ENCODE measurements around the gene CEP135. TPM values are rescaled to one million over a fixed set of nuclear protein-coding genes. Genes with fewer than 3 reads are reported as not detected.
"Not testable (repeated sequence)": the region's sequence is repeated elsewhere in the genome, so short reads cannot be mapped to it uniquely, and the experiment has no call there.

CEP135 gene
- total and polyA plus RNA-seq, 4 donors: 2.2 to 23.0 (median 5.1) TPM

DNA sequence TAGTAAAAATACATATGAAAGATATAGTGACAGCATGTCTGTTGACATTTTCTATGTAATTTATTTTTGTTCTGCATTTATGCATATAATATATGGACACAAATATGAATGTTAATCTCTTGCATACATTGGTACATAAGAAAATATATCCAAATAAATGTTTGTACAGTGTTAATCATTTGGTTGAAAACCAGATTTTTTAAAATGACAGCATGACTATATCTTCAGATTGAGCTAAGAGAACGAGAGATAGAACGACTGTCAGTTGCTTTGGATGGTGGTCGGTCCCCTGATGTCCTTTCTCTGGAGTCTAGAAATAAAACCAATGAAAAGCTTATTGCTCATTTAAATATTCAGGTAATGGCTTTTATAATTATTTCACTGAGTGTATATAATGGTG, 15.3 kb downstream of the CEP135 start:
- Histone ChIP-seq H3K9me3 (ENCODE audit: control insufficient read depth in 4 of 4, insufficient read depth in 3 of 4, low read length in 3 of 4) (no peaks in the 10 kb centered on the region), H3K27ac (ENCODE audit: low read depth in 1 of 2, low read length in 1 of 2) (no peak overlapping the region), H3K27me3 (ENCODE audit: control insufficient read depth in 3 of 3, insufficient read depth in 3 of 3, low read length in 2 of 3) (no peaks in the 10 kb centered on the region), H3K4me3 (no peak overlapping the region), H3K36me3 (ENCODE audit: control insufficient read depth in 4 of 4, insufficient read depth in 4 of 4, low read length in 4 of 4) (peaks cover 0 to 5% (median 1%) of the 10 kb centered on the region in 4 donors), H3K4me1 (ENCODE audit: control insufficient read depth in 5 of 5, insufficient read depth in 5 of 5, low read length in 5 of 5) (no peaks in the 10 kb centered on the region), H3K9ac (ENCODE audit: insufficient read depth in 1 of 2, low read length in 2 of 2) (no peak overlapping the region)
- TF ChIP-seq, protein P1, sequence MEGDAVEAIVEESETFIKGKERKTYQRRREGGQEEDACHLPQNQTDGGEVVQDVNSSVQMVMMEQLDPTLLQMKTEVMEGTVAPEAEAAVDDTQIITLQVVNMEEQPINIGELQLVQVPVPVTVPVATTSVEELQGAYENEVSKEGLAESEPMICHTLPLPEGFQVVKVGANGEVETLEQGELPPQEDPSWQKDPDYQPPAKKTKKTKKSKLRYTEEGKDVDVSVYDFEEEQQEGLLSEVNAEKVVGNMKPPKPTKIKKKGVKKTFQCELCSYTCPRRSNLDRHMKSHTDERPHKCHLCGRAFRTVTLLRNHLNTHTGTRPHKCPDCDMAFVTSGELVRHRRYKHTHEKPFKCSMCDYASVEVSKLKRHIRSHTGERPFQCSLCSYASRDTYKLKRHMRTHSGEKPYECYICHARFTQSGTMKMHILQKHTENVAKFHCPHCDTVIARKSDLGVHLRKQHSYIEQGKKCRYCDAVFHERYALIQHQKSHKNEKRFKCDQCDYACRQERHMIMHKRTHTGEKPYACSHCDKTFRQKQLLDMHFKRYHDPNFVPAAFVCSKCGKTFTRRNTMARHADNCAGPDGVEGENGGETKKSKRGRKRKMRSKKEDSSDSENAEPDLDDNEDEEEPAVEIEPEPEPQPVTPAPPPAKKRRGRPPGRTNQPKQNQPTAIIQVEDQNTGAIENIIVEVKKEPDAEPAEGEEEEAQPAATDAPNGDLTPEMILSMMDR (IDR thresholded peaks at IDR 0.05; ENCODE audit: control extremely low read depth, extremely low read depth): no peak
- no peak for ATAC-seq (ENCODE audit: insufficient read depth, low FRiP score)
- no peak for DNase-seq
- WGBS, 2 donors: 96 to 97% methylated on average over 3 of the region's 3 CpGs

DNA sequence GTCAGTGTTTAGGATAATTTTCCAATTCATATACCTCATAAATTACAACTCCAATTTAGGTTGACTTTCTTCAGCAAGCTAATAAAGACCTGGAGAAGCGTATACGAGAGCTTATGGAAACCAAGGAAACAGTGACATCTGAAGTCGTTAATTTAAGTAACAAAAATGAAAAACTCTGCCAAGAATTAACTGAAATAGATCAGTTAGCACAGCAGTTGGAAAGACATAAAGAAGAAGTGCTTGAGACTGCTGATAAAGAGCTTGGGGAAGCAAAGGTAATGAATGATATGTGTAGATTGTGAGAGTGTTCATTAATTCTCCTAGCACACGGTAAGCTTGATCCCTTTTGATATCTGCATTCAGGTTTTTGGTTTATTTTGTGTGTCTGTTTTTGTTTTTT, 16.8 kb downstream of the CEP135 start:
- no peak for ATAC-seq (ENCODE audit: insufficient read depth, low FRiP score)
- WGBS, 2 donors: 61 to 79% methylated on average over 4 of the region's 4 CpGs
- TF ChIP-seq, protein P1 (IDR thresholded peaks at IDR 0.05; ENCODE audit: control extremely low read depth, extremely low read depth): no peak

DNA sequence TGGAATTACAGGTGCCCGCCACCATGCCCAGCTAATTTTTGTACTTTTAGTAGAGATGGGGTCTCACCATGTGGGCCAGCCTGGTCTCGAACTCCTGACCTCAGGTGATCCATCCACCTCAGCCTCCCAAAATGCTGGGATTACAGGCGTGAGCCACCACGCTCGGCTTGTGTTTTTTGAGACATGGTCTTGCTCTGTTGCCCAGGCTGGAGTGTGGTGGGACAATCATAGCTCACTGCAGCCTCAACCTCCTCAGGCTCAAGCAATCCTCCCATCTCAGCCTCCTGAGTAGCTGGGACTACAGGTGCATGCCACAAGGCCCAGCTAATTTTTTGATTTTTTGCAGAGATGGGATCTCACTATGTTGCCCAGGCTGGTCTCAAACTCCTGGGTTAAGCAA, 17.6 kb downstream of the CEP135 start:
- H3K9me3 ChIP-seq (ENCODE audit: control insufficient read depth in 4 of 4, insufficient read depth in 3 of 4, low read length in 3 of 4); ATAC-seq (ENCODE audit: insufficient read depth, low FRiP score); H3K36me3 ChIP-seq (ENCODE audit: control insufficient read depth in 4 of 4, insufficient read depth in 4 of 4, low read length in 4 of 4); H3K4me3 ChIP-seq; H3K27me3 ChIP-seq (ENCODE audit: control insufficient read depth in 3 of 3, insufficient read depth in 3 of 3, low read length in 2 of 3); H3K9ac ChIP-seq (ENCODE audit: insufficient read depth in 1 of 2, low read length in 2 of 2); H3K4me1 ChIP-seq (ENCODE audit: control insufficient read depth in 5 of 5, insufficient read depth in 5 of 5, low read length in 5 of 5); DNase-seq; H3K27ac ChIP-seq (ENCODE audit: low read depth in 1 of 2, low read length in 1 of 2): not testable (repeated sequence)
- WGBS, 2 donors: 97 to 98% methylated on average over 5 of the region's 5 CpGs

More for the DNA sequence above, 16.8 kb downstream of the CEP135 start:
- Histone ChIP-seq H3K9me3 (ENCODE audit: control insufficient read depth in 4 of 4, insufficient read depth in 3 of 4, low read length in 3 of 4) (no peaks in the 10 kb centered on the region), H3K4me3 (no peak overlapping the region), H3K9ac (ENCODE audit: insufficient read depth in 1 of 2, low read length in 2 of 2) (no peak overlapping the region), H3K36me3 (ENCODE audit: control insufficient read depth in 4 of 4, insufficient read depth in 4 of 4, low read length in 4 of 4) (peaks cover 0 to 5% (median 2%) of the 10 kb centered on the region in 4 donors), H3K27ac (ENCODE audit: low read depth in 1 of 2, low read length in 1 of 2) (no peak overlapping the region), H3K4me1 (ENCODE audit: control insufficient read depth in 5 of 5, insufficient read depth in 5 of 5, low read length in 5 of 5) (no peaks in the 10 kb centered on the region), H3K27me3 (ENCODE audit: control insufficient read depth in 3 of 3, insufficient read depth in 3 of 3, low read length in 2 of 3) (no peaks in the 10 kb centered on the region)
- no peak for DNase-seq

DNA sequence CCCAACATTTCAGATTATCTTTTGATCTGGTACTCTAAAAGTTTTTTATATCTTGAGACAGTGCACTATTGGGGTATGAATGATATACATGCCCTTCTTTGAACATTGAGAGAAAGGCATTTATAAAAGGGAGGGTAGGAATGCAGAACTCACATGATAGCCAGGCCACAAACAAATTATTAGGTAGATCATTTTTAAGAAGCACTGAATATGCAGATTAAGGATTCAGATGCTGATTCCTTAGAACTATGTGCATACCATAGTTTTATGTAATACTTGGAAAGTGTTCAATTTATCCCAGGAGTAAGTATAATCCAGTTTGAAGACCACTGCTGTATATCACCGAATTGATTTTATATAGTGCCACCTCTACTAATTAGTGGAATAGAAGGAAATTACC, 18.6 kb downstream of the CEP135 start:
- Histone ChIP-seq H3K27me3 (ENCODE audit: control insufficient read depth in 3 of 3, insufficient read depth in 3 of 3, low read length in 2 of 3) (no peaks in the 10 kb centered on the region), H3K36me3 (ENCODE audit: control insufficient read depth in 4 of 4, insufficient read depth in 4 of 4, low read length in 4 of 4) (peaks cover 0 to 7% (median 6%) of the 10 kb centered on the region in 4 donors), H3K9me3 (ENCODE audit: control insufficient read depth in 4 of 4, insufficient read depth in 3 of 4, low read length in 3 of 4) (no peaks in the 10 kb centered on the region), H3K27ac (ENCODE audit: low read depth in 1 of 2, low read length in 1 of 2) (no peak overlapping the region), H3K4me1 (ENCODE audit: control insufficient read depth in 5 of 5, insufficient read depth in 5 of 5, low read length in 5 of 5) (no peaks in the 10 kb centered on the region), H3K4me3 (no peak overlapping the region), H3K9ac (ENCODE audit: insufficient read depth in 1 of 2, low read length in 2 of 2) (no peak overlapping the region)
- ATAC-seq (ENCODE audit: insufficient read depth, low FRiP score) (no peak), DNase-seq (no peak)
- TF ChIP-seq, protein P1 (IDR thresholded peaks at IDR 0.05; ENCODE audit: control extremely low read depth, extremely low read depth): no peak
- 94 to 97% methylated on average over 1 of the region's 1 CpG for WGBS, 2 donors
